Uterus (tissue), 2 donors: Measurements from ENCODE around the gene FAF1.

Source experiments
- POLR2A ChIP-seq, 2 donors: fragments of 450-650 bp; IDR thresholded peaks; one replicate each; pipeline ENCODE4 v1.6.1; 2016; ENCODE audit warnings: antibody characterized with exemption in 2 of 2, mild to moderate bottlenecking in 1 of 2, moderate library complexity in 1 of 2
- TF ChIP-seq, protein P1 (sequence below), 4 experiments: fragments of 200-600 bp in 2 of 4; fragments of 450-650 bp in 2 of 4; sonication (generic) in 2 of 4; IDR thresholded peaks; one replicate each; pipeline ENCODE4 v1.5.1; 2016 to 2019; ENCODE audit warnings: antibody characterized with exemption in 4 of 4, mild to moderate bottlenecking in 2 of 4, moderate library complexity in 1 of 4

DNA sequence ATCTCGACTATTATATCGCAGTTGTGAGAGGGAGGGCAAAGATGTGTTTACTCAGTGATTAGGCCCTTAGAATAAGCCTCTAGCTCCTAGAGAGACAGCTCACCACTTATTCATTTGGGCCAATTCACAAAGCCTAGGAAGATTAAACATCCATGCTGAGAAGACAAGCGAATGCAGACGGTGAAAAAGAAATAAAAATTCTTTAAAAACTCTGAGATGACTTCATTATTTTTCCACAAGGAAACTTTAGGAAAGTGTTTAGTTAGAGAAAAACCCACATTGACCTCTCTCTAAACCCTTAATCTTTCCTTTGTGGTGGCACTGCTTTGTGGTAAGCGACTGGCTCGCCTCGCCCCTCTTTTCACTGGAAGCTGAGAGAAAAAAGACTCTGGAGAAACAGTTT, 390.0 kb downstream of the FAF1 start:
- no peak for TF ChIP-seq POLR2A (IDR thresholded peaks at IDR 0.05)
- TF ChIP-seq, protein P1, sequence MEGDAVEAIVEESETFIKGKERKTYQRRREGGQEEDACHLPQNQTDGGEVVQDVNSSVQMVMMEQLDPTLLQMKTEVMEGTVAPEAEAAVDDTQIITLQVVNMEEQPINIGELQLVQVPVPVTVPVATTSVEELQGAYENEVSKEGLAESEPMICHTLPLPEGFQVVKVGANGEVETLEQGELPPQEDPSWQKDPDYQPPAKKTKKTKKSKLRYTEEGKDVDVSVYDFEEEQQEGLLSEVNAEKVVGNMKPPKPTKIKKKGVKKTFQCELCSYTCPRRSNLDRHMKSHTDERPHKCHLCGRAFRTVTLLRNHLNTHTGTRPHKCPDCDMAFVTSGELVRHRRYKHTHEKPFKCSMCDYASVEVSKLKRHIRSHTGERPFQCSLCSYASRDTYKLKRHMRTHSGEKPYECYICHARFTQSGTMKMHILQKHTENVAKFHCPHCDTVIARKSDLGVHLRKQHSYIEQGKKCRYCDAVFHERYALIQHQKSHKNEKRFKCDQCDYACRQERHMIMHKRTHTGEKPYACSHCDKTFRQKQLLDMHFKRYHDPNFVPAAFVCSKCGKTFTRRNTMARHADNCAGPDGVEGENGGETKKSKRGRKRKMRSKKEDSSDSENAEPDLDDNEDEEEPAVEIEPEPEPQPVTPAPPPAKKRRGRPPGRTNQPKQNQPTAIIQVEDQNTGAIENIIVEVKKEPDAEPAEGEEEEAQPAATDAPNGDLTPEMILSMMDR (IDR thresholded peaks at IDR 0.05): no peak
